ENCODE measurements around the gene TEX2.
A peak's percentile ranks its signal among the peaks of the same experiment; 100 is the strongest.

The TEX2 gene

DNA sequence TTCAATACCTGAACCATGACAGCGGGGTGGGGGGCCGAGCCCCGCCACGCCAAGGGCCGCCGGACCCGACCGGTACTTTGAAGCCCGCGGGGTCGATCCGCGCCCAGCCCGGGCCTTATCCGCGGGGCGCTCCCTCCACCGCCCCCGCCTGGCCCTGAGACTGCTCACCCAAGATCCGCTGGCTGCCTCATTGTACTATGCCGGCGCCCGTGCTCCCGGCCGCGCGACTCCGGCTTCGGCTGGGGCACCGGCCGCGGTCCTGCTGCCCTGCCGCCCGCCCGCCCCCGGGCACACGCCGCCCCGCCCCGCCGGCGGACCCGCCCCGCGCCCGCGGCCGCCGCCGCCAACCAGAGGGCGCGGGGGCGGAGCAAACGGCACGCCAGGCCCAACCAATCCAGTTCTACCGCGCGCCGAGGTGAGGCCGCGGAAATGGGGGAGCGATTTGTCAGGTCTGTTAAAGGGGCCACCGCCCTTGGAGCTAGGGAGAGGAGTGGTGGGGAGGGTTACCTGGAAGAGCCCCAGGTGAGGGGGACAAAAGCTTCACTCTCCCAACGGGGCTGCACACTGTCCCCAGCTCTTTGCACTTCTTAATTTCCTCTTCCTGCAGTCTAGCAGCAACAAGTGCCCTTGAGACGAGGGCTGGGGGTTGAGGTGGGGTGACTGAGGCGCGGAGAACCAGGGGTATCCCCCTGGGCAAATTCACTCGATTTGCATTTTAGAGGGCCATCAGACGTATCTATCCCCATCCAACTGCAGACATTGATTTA lies at the start of gene TEX2:
TEX2 (minus strand) TSS at position 261 of the 767 bp plus-strand sequence. CDS start 49,043 bp downstream, outside the sequence.
- H3K9ac ChIP-seq (ENCODE audit: low read depth, low read length): peak within 1 kb of the TSS; percentile 99
- peaks cover 5% of the 10 kb centered on the region; the same call in 1 of the 2 replicates for H3K4me1 ChIP-seq (ENCODE audit: insufficient read depth, low read length)
- H3K36me3 ChIP-seq (ENCODE audit: insufficient read depth, low read length): no peaks in the 10 kb centered on the region
- H3K9me3 ChIP-seq (ENCODE audit: control insufficient read depth, insufficient read depth, low read length): no peaks in the 10 kb centered on the region

DNA sequence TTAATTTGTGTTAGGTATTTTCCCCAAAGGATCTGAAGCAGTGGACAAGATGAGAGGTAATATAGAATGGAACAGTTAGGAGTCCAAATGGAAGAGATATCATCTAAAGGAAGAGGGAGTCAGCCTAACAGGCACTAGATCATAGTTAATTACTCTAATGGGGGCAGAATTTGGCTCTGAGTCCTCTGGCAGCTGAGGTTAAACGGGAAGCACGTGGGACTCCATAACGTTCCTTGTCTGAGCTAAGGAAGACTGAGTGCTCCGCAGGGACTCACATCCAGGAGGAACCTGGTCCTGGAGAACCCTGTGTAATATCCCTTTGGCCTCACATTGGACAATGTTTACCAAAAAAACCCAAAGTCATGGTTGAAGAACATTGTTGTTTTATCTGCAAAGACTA lies 46.6 kb upstream of the TEX2 start:
- Histone ChIP-seq H3K9ac (ENCODE audit: low read depth, low read length) (no peak overlapping the region), H3K36me3 (ENCODE audit: insufficient read depth, low read length) (no peaks in the 10 kb centered on the region), H3K4me1 (ENCODE audit: insufficient read depth, low read length) (no peaks in the 10 kb centered on the region), H3K9me3 (ENCODE audit: control insufficient read depth, insufficient read depth, low read length) (no peaks in the 10 kb centered on the region)

- H3K9me3 ChIP-seq (ENCODE audit: control insufficient read depth, insufficient read depth, low read length): no peaks in the 10 kb centered on the region
- no peak overlapping the region for H3K9ac ChIP-seq (ENCODE audit: low read depth, low read length)
- no peaks in the 10 kb centered on the region for H3K36me3 ChIP-seq (ENCODE audit: insufficient read depth, low read length)
- no peaks in the 10 kb centered on the region for H3K4me1 ChIP-seq (ENCODE audit: insufficient read depth, low read length)
Measured at GRCh38 chr17:64309021-64309420, 46.0 kb upstream of the TEX2 start.

- Histone ChIP-seq H3K9me3 (ENCODE audit: control insufficient read depth, insufficient read depth, low read length) (no peaks in the 10 kb centered on the region), H3K9ac (ENCODE audit: low read depth, low read length) (no peak overlapping the region), H3K36me3 (ENCODE audit: insufficient read depth, low read length) (no peaks in the 10 kb centered on the region), H3K4me1 (ENCODE audit: insufficient read depth, low read length) (no peaks in the 10 kb centered on the region)
Measured at GRCh38 chr17:64306850-64307463, 43.9 kb upstream of the TEX2 start.

DNA sequence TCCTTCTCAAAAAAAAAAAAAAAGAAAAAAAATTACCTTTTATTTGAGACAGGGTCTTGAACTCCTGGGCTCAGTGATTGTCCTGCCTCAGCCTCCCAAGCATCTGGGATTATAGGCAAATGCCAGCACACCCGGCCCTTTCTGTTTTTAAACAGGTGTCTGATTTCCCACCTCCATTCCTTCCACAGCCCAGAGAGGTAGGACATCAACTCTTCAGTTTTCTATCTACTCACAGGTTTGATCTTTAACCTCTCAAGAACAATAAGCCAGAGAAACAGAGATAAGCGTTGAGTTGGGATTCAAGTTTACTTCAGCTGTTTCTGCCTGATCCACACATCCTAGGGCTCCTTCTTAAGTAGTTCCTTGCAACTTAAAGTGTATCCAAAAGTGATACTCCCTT lies 41.5 kb upstream of the TEX2 start:
- Histone ChIP-seq H3K4me1 (ENCODE audit: insufficient read depth, low read length) (no peaks in the 10 kb centered on the region), H3K9ac (ENCODE audit: low read depth, low read length) (no peak overlapping the region), H3K9me3 (ENCODE audit: control insufficient read depth, insufficient read depth, low read length) (no peaks in the 10 kb centered on the region), H3K36me3 (ENCODE audit: insufficient read depth, low read length) (no peaks in the 10 kb centered on the region)

GRCh38 chr17:64300699-64300965 lies 37.6 kb upstream of the TEX2 start:
- Histone ChIP-seq H3K9me3 (ENCODE audit: control insufficient read depth, insufficient read depth, low read length) (no peaks in the 10 kb centered on the region), H3K36me3 (ENCODE audit: insufficient read depth, low read length) (no peaks in the 10 kb centered on the region), H3K9ac (ENCODE audit: low read depth, low read length) (no peak overlapping the region), H3K4me1 (ENCODE audit: insufficient read depth, low read length) (no peaks in the 10 kb centered on the region)

GRCh38 chr17:64297467-64298088 lies 34.5 kb upstream of the TEX2 start:
- Histone ChIP-seq H3K4me1 (ENCODE audit: insufficient read depth, low read length) (no peaks in the 10 kb centered on the region), H3K36me3 (ENCODE audit: insufficient read depth, low read length) (no peaks in the 10 kb centered on the region), H3K9me3 (ENCODE audit: control insufficient read depth, insufficient read depth, low read length) (no peaks in the 10 kb centered on the region), H3K9ac (ENCODE audit: low read depth, low read length) (no peak overlapping the region)

GRCh38 chr17:64296246-64296645 lies 33.2 kb upstream of the TEX2 start:
- Histone ChIP-seq H3K36me3 (ENCODE audit: insufficient read depth, low read length) (no peaks in the 10 kb centered on the region), H3K4me1 (ENCODE audit: insufficient read depth, low read length) (no peaks in the 10 kb centered on the region), H3K9me3 (ENCODE audit: control insufficient read depth, insufficient read depth, low read length) (peaks cover 10% of the 10 kb centered on the region), H3K9ac (ENCODE audit: low read depth, low read length) (no peak overlapping the region)

- Histone ChIP-seq H3K36me3 (ENCODE audit: insufficient read depth, low read length) (no peaks in the 10 kb centered on the region), H3K9me3 (ENCODE audit: control insufficient read depth, insufficient read depth, low read length) (peaks cover 15% of the 10 kb centered on the region), H3K9ac (ENCODE audit: low read depth, low read length) (no peak overlapping the region), H3K4me1 (ENCODE audit: insufficient read depth, low read length) (no peaks in the 10 kb centered on the region)
Measured at GRCh38 chr17:64295146-64295545, 32.1 kb upstream of the TEX2 start.

DNA sequence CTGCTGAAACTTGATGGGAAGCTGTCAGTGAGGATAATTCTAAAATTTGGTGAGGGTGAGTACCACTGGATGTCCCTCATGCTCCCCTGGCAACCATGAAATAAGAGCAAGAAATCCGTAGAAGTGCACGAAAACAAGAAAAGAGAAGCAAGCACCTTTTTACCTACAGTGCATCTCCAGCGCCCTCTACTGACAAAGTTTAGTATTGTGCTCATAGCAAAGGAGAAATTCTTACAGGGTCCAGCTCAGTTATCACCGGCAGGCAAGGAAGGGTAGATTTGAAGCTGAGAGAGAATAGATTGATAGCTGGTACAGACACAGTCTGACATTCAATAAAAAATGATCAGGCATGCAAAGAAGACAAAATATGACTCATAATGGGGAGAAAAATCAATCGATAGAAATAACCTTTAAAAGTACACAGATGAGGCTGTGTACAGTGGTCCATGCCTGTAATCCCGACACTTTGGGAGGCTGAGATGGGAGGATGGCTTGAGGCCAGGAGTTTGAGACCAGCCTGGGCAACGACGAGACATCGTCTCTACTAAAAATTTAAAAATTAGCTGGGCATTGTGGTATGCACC lies 28.3 kb upstream of the TEX2 start:
- Histone ChIP-seq H3K9me3 (ENCODE audit: control insufficient read depth, insufficient read depth, low read length) (peaks cover 15% of the 10 kb centered on the region), H3K36me3 (ENCODE audit: insufficient read depth, low read length) (no peaks in the 10 kb centered on the region), H3K9ac (ENCODE audit: low read depth, low read length) (no peak overlapping the region), H3K4me1 (ENCODE audit: insufficient read depth, low read length) (no peaks in the 10 kb centered on the region)

DNA sequence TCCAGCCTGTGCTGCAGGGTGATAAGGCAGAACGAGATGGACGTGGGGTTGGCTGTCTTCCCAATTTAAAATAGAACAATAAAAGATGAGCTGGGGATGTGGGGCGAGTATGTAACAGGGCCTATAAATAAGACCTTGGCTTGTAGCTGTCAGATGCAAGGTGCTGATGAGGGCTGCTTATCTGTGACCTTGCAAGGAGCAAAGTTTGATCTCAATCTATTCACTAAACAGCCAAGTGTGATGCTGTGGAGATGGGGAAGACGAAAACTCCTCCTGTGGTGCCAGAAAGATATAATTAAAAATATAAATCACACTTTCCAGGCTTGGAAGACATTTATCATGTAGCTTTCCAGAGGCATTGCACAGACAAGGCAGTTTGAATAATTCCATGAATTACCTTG lies 26.7 kb upstream of the TEX2 start:
- Histone ChIP-seq H3K9ac (ENCODE audit: low read depth, low read length) (no peak overlapping the region), H3K9me3 (ENCODE audit: control insufficient read depth, insufficient read depth, low read length) (peaks cover 15% of the 10 kb centered on the region), H3K36me3 (ENCODE audit: insufficient read depth, low read length) (no peaks in the 10 kb centered on the region), H3K4me1 (ENCODE audit: insufficient read depth, low read length) (no peaks in the 10 kb centered on the region)

DNA sequence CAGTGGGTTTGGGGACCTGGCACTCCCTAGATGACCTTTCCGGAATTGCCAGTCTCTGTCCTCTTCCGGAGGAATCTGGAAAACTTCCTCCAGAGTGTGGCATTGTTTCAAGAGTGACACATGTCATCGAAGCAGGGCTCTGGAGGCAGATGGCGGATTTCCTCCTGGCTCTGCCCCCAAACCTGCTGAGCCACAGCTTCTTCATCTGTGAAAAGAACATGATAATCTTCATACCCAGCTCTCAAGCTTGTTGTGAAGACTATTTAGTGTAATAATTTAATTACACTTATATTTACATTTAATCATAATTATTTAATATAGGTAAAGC lies 19.7 kb upstream of the TEX2 start:
- Histone ChIP-seq H3K9me3 (ENCODE audit: control insufficient read depth, insufficient read depth, low read length) (no peaks in the 10 kb centered on the region), H3K36me3 (ENCODE audit: insufficient read depth, low read length) (no peaks in the 10 kb centered on the region), H3K4me1 (ENCODE audit: insufficient read depth, low read length) (0 out of 2 replicates have a peak, but pooled peaks cover 4% of the 10 kb centered on the region), H3K9ac (ENCODE audit: low read depth, low read length) (no peak overlapping the region)

DNA sequence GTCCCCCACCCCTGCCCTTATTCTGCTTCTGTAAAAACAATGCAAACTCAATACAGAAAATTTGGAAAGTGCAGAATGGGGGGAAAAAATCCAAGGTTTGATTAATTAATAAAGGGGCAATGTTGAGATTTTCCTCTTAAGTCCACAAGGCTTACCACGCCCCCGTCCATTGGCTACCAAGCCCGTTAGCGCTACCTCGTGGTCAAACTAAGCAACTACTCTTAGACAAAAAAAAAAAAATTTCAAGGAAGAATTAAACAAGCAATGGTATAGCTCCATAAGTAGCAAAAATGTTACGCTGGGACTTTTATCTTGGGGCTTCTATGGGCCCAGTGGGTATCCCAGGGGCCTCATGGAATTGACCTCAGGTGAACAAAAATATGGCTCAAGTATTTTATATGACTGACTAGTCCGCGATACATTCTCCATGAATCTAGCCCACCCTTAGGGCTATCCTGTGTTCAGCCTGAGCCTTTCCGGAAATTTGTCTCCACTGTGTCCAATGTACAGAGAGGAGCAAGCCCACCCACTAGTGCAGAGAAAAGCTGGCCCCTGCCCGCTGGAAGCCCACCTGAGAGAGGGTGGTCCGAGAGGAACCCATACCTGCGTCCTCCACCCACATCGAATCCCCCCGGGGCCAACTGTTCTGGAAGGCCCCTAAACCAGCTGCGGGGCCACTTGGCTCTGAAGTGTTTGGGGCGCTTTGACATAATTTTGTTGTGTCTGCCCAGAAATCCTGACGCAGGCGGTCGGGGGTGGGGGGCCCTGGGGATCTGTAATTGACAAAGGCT lies 19.1 kb upstream of the TEX2 start:
- Histone ChIP-seq H3K36me3 (ENCODE audit: insufficient read depth, low read length) (no peaks in the 10 kb centered on the region), H3K9ac (ENCODE audit: low read depth, low read length) (no peak overlapping the region), H3K9me3 (ENCODE audit: control insufficient read depth, insufficient read depth, low read length) (no peaks in the 10 kb centered on the region), H3K4me1 (ENCODE audit: insufficient read depth, low read length) (0 out of 2 replicates have a peak, but pooled peaks cover 4% of the 10 kb centered on the region)

GRCh38 chr17:64278614-64279013 lies 15.6 kb upstream of the TEX2 start:
- Histone ChIP-seq H3K4me1 (ENCODE audit: insufficient read depth, low read length) (0 out of 2 replicates have a peak, but pooled peaks cover 4% of the 10 kb centered on the region), H3K9me3 (ENCODE audit: control insufficient read depth, insufficient read depth, low read length) (no peaks in the 10 kb centered on the region), H3K9ac (ENCODE audit: low read depth, low read length) (no peak overlapping the region), H3K36me3 (ENCODE audit: insufficient read depth, low read length) (no peaks in the 10 kb centered on the region)
